GM10847 (cell line): ENCODE data around the gene ASAP2.

ENCODE experiments used
- POLR2A ChIP-seq: IDR thresholded peaks from 2 replicates; pipeline ENCODE4 v1.6.1; 2011; ENCODE audit not compliant: insufficient read length; ENCODE audit errors: extremely low read depth

Gene ASAP2

DNA sequence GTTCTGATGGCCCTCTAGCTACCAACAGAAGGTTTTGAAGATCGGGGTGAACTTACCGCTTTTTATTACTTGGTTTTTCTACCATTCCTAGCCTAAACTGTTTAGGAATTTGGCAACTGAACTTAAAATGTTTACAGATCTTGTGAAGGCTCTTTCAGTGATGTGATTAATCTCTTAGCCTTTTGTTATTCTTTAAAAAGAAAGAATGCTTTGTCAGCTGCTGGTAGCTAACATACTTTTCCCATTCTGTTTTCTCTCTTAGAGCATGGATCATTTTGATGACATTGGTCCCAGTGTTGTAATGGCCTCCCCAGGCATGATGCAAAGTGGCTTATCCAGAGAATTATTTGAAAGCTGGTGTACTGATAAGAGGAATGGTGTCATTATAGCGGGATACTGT is 234.9 kb downstream of the ASAP2 start:
- no peak for TF ChIP-seq POLR2A

DNA sequence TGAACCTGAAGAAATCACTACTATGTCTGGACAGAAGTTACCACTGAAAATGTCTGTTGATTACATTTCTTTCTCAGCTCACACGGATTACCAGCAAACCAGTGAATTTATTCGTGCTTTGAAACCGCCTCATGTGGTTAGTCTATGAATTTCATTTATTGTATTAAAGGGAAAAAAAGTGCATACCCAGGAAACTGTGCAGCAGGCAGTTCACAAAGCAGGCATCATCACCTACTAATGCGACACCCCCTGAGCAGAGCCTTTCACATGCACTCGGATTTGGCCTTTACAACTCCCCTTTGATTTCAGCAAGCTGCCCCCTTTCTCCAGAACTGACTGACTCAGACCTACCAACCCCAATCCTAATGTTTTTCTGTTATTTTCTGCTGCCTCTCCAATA is 236.9 kb downstream of the ASAP2 start:
- no peak for TF ChIP-seq POLR2A

DNA sequence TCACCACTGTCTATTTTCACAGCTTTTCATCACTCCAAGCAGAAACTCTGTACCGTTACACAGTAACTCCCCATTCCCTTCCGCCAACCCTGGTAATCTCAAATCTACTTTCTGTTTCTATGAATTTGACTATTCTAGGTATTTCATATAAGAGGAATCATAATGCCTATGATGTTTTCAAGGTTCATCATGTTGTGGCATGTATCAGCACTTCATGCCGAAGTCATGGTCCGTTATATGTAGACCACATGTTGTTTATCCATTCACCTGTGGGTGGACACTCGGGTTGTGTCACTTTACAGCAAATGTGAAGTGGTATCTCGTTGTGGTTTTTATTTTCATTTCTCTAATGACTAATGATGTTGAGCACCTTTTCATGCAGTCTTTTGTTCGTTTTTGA is 238.5 kb downstream of the ASAP2 start:
- TF ChIP-seq POLR2A, result no peak

DNA sequence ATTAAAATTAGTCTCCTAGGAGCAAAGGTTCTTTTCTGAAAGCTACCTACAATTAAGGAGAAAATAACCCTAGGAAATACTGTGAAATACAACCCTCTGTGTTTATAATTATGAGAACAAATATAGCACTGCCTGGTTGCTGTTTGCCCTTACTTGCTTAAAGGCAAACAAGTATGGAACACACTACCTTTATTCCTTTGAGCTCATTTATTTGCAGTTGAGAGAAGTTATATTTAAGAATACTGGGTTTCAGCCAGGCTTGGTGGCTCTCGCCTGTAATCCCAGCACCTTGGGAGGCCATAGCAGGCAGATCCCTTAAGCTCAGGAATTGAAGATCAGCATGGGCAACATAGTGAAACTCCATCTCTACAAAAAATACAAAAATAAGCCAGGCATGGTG is 244.6 kb downstream of the ASAP2 start:
- no peak for TF ChIP-seq POLR2A
